HG02852 (cell line): ENCODE results near the gene RSPH3.
A peak's percentile ranks its signal among the peaks of the same experiment; 100 is the strongest.
"Not testable (repeated sequence)": the region's sequence is repeated elsewhere in the genome, so short reads cannot be mapped to it uniquely, and the experiment has no call there.

Source experiments
- ATAC-seq: cut with Tn5 transposase; IDR thresholded peaks from one replicate; pipeline ENCODE4 v1.9.1; 2021; ENCODE audit warnings: mild to moderate bottlenecking, moderate library complexity; ENCODE audit not compliant: unreplicated experiment

RSPH3 gene

GRCh38 chr6:159030168-159030567 lies 30.2 kb upstream of the RSPH3 start:
- no peak for ATAC-seq

- ATAC-seq, result not testable (repeated sequence)
Observed at GRCh38 chr6:159025224-159025623, 25.2 kb upstream of the RSPH3 start.

DNA sequence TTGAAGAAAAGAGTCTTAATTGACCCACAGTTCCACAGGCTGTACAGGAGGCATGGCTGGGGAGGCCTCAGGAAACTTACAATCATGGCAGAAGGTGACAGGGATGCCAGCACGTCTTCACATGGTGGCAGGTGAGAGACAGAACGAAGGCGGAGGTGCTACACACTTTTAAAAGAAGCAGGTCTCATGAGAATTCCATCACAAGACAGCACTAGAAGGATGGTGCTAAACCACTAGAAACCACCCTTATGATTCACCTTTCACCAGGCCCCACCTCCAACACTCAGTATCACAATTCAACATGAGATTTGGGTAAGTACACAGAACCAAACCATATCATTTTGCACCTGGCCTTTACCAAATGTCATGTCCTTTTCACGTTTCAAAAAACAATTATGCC lies 23.9 kb upstream of the RSPH3 start:
- no peak for ATAC-seq

- no peak for ATAC-seq
Observed at GRCh38 chr6:159020011-159020410, 20.0 kb upstream of the RSPH3 start.

DNA sequence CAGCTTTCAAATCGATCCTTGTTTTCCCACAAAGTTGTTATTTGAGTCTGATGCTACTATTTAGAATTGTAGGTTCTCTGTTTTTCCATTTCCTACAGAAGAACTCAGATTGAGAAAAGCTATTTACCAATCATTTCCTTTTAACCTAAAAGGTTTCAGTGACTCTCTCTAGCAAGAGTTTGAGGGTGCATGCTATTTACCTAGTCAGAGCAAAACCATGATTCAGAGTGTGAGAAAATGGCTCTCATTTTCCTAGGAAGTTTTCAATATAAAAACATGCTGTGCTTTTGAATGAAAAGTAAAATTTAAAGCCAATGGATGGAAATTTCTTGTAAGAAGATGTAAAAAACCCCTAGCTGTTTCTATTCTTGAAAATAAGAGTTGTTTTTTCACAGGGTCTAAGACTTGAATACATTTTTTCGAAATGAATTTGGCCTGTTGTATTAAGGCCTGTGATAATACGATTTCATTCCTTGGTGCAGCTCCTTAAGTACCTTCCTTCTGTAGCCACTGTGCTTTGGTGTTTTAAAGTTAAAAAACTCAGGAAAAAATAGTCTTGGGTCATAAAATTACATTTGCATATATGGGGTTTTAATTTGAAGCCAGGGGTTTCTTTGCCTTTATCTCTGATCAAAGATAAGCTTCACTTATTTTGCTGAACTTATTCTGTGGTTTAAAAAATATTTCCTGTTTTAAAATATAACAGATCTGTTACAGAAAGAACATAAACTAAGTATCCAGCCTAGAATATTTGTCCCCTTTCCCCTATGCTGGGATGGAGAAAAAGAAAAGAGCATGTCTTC lies 18.0 kb upstream of the RSPH3 start:
- ATAC-seq, result peak; percentile 54

GRCh38 chr6:159014406-159014805 lies 14.4 kb upstream of the RSPH3 start:
- ATAC-seq, result no peak

DNA sequence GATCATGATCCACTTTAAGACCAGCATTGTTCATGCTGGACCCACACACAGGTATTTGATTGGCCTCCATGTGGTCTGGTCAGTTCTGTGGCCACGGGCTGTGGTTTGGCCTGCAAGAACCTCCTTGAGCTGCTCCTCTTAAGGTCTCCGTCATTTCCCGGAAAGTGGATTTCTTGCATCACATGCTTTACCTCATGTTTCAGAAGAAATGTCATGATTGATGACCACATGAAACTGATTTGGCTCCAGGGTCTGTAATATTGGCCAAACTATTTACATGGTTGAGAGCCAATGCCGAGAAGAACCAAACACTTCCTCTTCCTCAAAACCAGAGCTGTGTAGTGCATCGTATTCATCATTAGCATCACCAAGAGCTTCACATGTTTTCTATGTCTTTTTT lies 13.2 kb upstream of the RSPH3 start:
- ATAC-seq, result no peak

- no peak for ATAC-seq
Observed at GRCh38 chr6:159012201-159012600, 12.2 kb upstream of the RSPH3 start.

- ATAC-seq, result not testable (repeated sequence)
Observed at GRCh38 chr6:159010037-159010612, 10.1 kb upstream of the RSPH3 start.

DNA sequence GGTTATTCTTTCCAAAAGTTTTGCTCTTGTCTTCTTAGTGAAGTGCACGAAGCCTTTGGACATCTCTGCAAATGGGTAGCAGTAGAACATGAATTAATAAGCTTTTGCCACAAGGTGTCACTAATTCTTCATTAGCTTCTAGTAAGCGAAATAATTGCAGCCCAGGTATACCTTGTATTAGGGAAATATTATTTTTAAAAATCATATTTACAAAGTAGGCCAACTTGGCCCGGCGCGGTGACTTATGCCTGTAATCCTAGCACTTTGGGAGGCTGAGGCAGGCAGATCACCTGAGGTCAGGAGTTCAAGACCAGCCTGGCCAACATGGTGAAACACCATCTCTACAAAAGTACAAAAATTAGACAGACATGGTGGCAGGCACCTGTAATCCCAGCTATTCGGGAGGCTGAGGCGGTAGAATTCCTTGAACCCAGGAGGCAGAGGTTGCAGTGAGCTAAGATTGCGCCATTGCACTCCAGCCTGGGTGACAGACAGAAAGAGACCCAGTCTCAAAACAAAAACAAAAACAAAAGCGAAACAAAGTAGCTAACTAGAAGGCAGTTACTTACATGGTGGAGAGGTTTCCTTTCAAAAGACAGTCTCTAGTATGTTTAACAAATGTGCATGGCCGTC lies 8.8 kb upstream of the RSPH3 start:
- peak; percentile 56 for ATAC-seq

GRCh38 chr6:159007510-159007909 lies 7.5 kb upstream of the RSPH3 start:
- ATAC-seq, result no peak

DNA sequence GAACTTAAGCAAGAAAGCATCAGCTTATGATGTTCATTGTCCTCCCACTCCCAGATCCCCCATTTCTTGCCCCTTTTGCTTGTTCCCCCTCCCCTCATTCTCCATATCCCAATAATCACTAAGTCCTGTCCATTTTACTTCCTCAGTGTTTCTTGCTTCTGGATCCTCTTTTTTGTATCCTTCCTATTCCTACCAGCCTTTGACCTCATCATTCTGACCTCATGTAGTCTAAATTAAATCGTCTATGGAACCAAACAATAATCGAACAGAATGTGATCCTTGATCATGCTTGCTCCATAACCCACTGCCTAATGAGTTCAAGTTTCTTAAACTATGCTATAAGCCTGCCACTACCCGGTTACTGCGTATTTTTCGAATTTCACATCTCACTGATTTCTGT lies 5.4 kb upstream of the RSPH3 start:
- ATAC-seq, result no peak

DNA sequence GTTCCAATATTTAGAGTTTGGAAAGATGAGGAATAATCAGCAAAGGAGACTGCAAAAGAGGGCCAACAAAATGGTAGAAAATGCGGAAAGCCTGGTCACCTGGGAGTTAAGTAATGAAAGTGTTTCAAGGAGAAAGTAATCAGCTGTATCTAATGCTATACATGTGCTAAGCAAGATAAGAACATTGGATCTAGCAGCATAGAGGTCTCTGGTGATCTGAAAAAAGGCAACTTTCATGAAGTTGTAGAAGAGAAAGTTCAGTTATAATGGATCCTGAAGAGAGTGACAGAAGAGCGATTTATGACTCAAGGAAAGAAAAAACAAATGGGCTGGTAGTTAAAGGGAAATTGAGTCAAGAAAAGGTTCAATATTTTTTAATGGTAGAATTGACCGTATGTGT lies 4.6 kb upstream of the RSPH3 start:
- ATAC-seq, result no peak

DNA sequence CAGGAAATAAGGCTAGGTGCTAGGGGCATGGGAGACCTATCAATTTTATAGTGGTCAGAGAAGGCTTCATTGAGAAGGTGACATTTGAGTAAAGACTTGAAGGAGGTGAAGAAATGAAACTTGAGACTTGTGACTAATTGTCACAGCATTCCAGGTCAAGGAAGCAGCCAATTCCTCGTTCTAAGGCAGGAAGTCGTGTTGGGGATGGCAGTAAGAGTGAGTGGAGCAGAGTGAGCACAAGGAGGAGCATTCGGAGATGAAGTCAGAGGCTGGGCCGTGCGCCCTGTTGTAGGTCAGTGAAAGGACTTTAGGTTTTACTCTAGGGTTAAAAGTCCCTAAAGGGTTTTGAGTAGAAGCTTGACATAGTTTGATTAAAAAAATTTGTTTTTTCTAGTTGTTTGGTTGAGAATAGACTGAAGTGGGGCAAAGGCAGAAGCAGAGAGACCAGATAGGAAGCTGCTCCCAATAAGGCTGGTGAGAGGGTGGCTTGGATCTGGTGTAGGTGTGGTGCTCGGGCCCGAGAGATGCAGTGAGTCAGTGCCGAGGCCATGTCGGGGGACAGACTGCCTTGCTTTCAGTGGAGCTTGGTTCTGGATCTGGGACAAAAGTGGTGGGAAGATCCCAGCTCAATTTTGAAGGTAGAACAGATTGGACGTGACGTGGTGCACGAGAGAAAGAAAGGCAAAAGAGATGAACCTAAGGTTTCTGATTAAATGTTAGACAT lies 2.6 kb upstream of the RSPH3 start:
- ATAC-seq, result no peak

DNA sequence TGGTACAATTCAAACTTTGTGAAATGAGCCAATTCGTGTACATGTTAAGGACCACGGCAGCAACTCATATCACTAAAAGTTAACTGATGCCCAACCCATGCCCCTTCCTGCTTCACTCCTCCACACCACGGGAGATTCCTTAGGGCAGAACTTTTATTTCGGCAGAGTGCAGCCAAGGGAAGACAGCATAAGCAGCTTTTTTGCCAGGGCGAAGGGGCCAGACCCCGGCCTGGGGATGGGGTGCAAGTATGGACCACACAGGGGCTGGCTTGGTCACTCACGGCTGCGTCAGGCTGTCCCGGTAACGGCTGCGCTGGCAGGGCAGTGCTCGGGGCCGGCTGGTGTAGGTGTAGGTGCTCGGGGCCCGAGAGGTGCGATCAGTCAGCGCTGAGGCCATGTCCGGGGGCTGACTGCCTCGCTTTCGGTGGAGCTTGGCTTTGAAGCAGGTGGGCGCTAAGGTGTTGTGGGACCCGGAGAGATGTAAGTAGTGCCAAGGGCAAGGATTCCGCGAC lies 792 bp downstream of the RSPH3 start:
- ATAC-seq, result peak; percentile 33

DNA sequence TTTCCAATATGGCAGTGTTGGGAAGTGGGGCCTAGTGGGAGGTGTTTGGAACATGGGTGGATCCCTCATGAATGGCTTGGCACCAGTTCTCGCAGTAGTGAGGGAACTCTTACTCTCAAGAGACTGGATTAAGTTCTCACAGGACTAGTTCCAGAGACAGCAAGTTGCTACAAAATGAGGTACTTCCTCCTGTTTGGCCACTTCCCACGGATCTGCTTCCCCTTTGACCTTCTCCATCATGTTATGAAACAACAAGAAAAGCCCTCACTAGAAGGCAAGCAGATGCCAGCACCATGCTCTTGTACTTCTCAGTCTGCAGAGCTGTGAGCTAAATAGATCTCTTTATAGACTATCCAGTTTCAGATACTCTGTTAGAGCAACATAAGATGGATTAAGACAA lies 3.1 kb downstream of the RSPH3 start:
- ATAC-seq, result no peak

- ATAC-seq, result no peak
Observed at GRCh38 chr6:158993639-158994038, 6.4 kb downstream of the RSPH3 start.

- no peak for ATAC-seq
Observed at GRCh38 chr6:158991017-158991723, 8.8 kb downstream of the RSPH3 start.

GRCh38 chr6:158989711-158990110 lies 10.3 kb downstream of the RSPH3 start:
- not testable (repeated sequence) for ATAC-seq

- ATAC-seq, result no peak
Observed at GRCh38 chr6:158988477-158988876, 11.5 kb downstream of the RSPH3 start.

DNA sequence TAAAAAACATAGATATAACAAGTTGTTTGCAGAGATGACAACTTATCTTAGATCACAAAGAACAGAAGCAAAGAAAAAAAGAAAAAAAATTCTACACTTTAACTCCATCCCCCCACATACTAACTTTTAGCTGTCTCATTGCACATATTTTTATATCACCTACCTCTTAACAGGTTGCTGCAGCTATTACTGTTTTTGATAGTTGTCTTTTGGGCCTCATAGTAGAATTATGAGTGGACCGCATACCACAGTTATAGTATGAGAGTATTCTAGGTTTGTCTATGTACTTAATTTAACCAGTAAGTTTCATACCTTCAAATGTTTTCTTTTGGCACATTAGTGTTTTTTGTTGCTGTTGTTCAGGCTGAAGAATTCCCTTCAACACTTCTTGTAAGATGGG lies 12.3 kb downstream of the RSPH3 start:
- no peak for ATAC-seq
